ENCODE results near the gene LDLRAD3.

The LDLRAD3 gene

DNA sequence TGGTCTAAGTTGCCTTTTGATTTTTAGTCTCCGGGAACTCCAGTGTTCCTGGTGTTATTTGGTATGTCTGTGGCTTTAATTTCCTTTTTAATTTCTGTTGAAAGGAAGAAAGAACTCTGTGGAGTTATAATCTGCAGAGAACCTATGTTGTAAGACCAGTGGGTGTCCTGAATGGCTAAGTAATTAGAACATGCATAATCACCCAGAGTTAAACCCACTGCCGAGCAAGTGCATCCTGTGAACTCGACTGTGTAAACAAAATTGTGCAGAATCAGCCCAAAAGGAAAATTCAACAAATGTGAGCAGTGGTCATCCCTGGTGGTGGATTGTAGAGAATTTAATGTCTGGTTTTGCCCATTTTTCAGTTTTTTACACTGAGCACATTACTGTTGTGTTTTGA lies 182.8 kb downstream of the LDLRAD3 start:
- no peak for DNase-seq (ENCODE audit: low read depth in 2 of 2, low spot score in 1 of 2)

DNA sequence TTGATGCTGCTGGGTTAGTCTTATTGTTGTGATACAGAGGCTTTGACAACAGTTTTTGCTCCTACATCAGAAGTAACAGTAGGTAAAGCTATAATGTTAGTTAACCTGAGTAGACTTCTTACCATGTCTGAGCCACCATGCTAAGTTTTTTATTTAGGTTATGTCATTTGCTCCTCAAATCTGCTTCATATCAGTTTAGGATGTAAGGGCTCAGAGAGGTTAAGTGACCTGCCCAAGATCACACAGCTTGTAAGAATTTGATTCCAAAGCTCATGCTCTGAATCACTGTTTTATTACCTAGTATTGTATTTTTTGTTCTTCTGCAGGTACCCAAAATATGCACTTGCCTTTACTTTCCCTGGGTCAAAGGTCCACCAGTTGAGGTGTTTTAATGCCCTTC lies 183.7 kb downstream of the LDLRAD3 start:
- no peak for DNase-seq (ENCODE audit: low read depth in 2 of 2, low spot score in 1 of 2)

DNA sequence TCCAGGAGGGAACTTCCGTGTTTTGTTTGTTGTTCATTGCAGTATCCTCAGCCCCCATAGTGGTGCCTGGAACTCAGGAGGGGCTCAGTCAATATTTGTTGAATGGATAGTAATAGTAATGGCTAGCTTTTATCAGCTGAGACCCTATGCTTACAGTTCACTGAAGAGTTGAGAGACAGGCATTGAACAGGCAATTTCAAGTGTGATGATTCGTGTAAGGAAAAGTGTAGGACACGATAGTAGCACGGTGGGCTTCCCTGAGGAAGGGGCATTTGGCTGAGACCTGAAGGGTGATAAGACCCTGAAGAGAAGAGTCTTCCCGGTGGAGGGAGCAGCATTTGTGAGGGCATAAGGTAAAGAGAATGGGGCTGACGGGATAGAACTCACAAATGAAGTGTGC lies 186.1 kb downstream of the LDLRAD3 start:
- DNase-seq (ENCODE audit: low read depth in 2 of 2, low spot score in 1 of 2): no peak

DNA sequence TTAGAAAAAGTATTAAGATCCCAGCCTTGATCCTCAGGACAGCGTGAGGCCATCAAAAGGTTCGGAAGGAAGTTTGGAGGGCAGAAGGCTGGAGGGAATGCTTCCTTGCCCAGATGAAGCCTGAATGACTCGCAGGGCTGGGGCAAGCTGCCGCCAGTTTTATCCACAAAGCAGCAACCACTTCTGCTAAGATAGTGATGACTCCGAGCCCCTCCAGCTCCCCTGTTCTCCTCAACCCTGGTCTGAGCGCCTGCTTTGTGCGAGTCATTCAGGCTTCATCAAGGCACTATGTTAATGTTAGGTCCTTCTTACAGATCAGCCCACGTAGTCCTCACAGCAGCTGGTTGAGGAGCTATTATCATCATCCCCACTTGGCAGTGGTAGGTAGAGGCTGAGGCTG lies 186.5 kb downstream of the LDLRAD3 start:
- no peak for DNase-seq (ENCODE audit: low read depth in 2 of 2, low spot score in 1 of 2)

DNA sequence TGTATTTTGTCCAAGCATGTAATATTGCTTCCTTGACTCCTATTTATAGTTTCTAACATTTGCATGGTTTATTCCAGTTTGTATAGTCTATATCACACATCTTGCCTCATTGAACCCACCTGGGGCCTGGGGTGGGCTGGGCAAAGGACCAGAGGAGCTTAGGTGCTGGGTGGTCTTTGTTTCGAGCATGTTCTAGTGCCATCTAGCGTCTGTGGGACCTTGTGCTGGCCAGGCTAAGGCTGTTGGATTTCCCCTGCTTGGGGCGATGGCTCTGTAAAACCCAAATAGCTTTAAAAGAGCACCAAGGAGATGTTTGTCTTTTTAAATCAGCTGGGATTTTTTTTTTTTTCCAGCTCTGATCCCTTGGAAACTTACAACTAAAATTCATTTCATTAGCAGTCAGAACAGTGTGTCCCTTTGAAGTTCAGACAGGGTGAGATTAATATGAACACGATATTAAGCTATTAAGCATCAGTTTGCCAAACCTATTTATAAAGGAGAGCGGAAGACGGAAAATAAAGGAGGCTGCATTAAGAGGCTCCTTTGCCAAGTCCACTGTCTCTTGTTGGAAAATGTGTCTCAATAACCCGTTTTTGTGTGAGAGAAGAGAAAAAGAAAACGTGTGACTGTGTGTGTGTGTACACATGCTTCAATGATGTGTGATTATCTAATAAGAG lies 188.0 kb downstream of the LDLRAD3 start:
- no peak for DNase-seq (ENCODE audit: low read depth in 2 of 2, low spot score in 1 of 2)

DNA sequence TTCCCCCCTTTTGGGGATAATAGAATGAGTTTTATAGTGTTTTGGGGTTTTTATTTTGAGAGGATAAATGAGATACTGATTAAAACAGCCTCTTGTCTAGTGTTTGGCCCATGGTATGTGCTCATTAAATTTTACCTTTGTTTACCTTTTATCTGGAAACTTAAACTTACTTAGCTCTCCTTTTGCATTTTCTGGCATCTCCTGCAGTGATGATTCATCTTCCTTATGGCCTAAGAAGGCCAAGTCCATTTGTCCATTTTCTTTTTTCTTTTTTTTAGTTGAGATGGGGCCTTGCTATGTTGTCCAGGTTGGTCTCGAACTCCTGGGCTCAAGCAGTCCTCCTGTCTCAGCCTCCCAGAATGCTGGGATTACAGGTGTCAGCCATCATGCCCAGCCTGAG lies 189.1 kb downstream of the LDLRAD3 start:
- no peak for DNase-seq (ENCODE audit: low read depth in 2 of 2, low spot score in 1 of 2)

DNA sequence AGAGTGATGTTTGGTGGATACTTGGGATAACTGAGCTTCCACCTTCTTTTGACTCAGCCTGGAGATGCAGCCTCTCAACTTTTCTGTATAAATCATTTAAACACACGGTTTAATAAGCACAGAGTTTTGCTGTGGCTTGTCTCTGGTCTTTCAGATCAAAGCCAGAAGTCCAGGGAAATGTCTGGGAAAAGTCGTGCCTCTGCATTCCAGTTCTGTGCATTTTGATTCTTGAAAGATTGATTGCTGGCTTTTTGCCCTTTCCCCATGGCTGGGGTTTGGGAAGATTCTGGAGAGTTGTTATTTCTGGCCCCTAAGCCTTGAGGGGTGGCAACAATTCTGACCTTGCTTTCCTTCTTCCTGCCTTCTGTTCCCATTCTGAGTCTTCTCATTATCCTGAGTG lies 191.2 kb downstream of the LDLRAD3 start:
- DNase-seq (ENCODE audit: low read depth in 2 of 2, low spot score in 1 of 2): no peak

DNA sequence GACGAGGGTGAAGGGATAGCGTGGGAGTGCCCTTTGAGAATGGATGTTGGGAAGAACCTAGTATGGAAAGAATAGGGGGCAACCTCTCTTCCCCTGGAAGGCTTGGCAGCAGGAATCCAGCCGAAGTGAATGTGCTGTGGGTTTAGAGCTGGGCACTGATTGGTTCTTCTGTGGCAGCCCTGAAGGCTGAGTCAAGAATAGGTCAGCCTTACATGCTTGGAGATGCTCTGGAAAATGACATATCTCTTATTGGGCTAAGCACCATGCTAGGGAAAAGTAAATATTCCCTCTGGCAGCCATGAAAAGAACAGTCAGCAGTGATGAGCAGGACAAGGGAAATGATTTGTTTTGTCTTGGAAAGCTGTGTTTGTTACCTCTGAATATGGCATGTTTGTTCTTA lies 195.9 kb downstream of the LDLRAD3 start:
- DNase-seq (ENCODE audit: low read depth in 2 of 2, low spot score in 1 of 2): no peak

DNA sequence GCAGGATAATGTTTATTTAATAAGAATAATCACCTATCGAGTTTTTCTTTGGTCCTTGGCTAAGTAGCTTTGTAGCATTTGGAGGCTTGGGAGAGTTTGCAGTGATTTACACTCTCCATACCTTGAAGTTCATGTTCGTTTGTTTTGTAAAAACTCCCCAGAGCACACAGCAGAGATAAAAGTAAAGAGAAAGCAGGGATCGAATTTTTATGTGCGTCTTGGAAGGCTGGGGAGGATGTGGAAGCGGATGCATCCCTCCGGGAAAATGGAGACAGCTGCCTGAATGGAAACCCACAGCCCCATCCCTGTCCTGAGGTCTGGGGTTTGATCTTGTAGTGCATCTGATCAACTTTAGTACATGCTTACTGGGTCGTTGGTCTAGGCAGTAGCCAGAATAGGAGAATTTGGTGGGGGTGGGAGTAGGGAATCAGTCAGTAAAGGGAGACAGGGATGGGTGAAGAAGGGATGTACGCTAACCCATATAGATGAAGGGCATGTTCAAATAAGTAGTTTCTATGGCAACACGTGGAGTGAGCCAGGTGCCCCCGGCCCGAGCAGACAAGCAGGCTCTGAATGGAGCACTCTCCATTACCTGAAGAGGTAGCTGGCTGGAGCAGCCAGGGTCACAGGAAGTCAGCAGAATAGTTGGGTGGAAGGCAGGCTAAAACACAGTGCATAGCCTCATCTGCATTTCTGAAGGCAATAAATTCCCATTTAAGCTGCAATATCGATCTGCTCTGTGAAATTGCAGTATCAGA lies 197.5 kb downstream of the LDLRAD3 start:
- no peak for DNase-seq (ENCODE audit: low read depth in 2 of 2, low spot score in 1 of 2)

DNA sequence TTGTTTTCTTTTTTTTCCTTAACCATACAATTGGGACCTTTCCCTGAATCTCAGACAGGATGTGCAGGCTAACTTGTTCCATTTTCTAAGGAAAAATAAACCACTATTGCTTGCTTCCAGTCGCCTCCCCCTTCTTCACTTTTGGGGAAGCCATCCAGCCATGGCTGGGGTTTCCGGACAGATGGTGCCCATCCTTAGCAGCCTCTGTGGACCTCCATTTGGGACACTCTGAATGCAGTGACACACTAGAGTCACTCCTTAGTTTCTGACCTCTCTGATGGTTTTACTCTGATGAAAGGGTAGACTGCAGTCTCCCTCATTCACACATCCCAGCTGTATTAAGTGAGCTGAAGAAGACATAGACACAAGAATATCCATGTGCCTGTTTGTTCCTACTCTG lies 198.1 kb downstream of the LDLRAD3 start:
- DNase-seq (ENCODE audit: low read depth in 2 of 2, low spot score in 1 of 2): no peak

DNA sequence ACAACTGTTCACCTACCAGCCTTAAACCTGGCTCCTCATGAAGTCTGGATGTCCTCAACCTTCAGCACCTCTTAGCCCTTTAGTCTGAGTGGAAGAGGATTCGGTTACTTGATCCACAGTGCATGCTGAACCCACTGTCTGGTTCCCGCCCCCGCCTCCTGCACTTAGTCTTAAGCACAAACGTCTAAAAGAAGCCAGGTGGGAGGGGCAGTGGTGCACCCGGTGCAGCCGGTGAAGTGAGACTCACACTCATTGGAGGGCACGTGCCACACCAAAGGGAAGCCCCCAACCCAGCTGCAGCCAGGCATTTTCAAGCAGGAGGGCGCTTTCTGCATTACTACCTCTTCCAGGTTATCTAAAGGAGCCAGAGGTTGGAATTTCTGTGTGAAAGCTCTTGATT lies 198.6 kb downstream of the LDLRAD3 start:
- DNase-seq (ENCODE audit: low read depth in 2 of 2, low spot score in 1 of 2): no peak

DNA sequence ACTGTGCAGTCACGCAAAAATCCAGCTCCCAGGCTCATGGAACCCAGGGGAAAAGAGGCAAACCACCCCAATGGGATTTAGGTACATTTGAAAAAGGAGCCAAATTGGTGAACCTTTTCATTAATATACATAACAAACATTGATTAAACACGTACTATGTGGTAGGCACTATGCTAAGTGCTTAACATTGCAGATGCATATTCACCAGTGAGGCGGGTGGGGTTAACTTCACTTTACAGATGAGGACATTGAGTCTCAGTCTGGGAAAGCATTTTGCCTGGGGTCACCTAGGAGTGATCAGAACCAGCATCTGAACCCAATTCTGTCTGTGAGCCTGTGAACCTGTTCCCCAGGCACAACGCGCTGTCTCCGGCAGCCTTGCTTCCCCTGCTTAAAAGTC lies 199.0 kb downstream of the LDLRAD3 start:
- no peak for DNase-seq (ENCODE audit: low read depth in 2 of 2, low spot score in 1 of 2)

DNA sequence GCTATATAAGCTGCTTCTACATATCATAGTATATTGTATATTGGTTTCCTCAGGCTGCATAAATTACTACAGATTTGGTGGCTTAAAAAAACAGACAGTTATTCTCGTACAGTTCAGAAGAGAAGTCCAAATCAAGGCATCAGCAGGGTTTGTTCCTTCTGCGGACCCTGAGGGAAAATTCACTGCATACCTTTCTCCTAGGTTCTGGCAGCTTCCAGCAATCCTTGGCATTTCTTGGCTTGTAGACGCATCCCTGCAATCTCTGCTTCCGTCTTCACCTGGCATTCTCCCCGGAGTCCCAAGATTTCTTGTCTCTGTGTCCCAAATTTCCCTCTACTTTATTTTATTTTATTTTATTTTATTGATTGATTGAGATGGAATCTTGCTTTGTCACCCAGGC lies 202.6 kb downstream of the LDLRAD3 start:
- DNase-seq (ENCODE audit: low read depth in 2 of 2, low spot score in 1 of 2): no peak

DNA sequence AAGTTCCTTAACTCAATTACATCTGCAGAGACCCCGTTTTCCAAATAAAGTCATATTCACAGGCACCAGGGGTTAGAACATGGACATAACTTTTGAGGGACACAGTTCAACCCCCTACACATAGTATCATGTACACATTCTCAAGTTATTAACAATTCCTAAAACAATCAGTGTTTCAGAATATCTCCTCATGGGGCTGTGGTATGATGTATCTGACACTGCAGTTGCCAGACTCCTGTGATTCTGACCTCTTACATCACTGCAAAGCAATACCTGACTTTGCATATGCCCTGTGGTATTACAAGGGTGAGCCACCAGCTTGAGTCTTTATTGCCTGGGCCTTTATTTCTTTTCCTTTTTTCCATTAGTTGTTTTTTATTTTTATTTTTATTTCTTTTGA lies 203.6 kb downstream of the LDLRAD3 start:
- DNase-seq (ENCODE audit: low read depth in 2 of 2, low spot score in 1 of 2): no peak

DNA sequence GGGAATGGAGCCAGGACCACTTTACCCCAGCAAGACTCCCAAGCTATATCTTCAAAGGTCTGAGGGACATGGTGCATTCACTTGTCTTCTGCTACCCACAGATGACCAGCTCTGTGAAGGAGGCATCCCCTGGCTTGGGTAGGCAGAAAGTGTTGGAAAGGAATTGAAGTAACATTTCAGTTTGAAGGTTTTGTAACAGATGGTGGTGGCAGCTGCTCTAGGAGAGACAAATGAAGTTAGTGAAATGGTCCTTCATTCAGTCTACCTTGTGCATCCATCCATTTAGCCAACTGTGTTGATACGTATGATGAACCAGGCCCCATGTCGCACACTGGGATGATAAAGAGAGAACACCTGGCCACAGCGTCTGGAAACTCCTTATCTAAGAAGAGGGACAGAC lies 204.8 kb downstream of the LDLRAD3 start:
- no peak for DNase-seq (ENCODE audit: low read depth in 2 of 2, low spot score in 1 of 2)

DNA sequence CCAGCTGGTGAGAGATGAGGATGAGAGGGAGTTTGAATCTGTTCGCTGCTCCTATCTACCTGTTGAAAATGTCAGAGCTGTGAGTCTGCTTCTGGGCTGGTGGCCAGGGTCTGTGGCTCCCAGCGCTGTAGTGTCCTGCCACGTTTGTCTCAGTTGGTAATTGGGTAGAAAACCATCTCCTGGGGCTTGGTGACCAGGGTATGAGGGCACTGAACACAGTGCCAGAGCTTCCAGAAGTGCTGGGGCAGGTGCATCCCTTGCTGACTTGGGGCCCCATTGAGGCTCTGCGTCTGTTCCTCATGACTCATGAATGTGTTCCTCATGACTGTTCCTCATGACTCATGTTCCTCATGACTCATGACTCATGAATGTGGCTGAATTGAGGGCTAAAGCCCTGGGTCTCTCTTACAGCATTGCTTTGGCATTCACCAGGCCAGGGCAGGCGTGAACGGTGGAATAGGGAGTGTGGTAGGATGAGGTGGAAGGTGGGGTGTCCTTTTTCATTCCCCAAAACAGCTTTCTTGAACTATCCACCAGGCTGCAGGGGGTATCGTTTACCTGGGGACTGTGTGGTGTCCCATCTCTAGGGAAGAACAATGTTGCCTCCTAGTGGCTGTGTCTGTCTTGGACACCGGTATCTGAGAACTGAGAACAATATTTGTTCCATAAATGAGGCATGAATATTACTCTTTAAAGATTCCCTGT lies 205.8 kb downstream of the LDLRAD3 start:
- DNase-seq (ENCODE audit: low read depth in 2 of 2, low spot score in 1 of 2): peak in 1 of 2 donors; percentile 2

DNA sequence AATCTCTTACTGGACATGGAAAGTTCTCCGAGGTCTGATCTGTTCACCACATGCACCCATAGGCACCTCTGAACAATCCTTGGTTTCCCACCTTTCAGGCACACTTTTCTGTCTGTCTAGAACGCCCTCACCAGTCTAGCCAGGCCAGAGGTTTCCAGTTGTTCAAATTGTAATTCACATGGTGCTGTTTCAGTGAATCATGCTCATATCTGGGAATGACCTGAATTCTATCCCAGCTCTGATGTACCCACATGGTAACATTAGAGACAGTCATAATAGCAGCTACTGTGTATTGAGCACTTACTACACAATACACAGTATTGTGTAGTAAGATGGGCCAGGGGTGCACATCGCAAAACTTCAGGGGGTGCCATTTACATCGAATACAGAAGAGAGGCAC lies 207.1 kb downstream of the LDLRAD3 start:
- DNase-seq (ENCODE audit: low read depth in 2 of 2, low spot score in 1 of 2): no peak

DNA sequence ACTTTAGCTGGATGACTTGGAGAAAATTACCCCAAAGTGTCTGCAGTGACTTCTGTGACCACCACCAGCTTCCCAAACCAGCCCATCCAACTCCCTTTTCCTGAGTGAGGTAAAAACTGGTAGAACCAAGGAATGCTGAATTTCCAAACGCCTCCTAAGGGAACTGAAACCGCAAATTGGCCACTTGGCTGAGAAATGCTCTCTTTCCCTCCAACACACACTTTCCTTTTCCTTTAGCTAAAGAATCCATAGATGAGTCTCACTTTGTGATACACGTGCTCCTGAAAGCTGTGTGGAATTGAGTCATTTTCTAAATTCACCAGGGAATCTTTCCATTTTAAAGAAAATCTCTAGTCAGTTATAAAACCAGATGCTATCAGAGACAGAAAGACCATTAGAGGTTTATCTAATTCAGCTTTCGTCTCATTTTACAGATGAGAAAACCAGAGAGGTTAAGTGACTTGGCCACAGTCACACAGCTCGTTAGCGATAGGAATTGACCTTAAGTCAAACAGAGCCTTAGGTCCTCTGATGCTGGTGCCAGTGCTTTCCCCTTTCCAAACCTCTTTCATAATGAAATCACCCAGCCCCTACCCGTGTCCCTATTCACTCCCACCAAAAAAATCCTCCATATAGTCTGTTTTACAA lies 208.2 kb downstream of the LDLRAD3 start:
- no peak for DNase-seq (ENCODE audit: low read depth in 2 of 2, low spot score in 1 of 2)

DNA sequence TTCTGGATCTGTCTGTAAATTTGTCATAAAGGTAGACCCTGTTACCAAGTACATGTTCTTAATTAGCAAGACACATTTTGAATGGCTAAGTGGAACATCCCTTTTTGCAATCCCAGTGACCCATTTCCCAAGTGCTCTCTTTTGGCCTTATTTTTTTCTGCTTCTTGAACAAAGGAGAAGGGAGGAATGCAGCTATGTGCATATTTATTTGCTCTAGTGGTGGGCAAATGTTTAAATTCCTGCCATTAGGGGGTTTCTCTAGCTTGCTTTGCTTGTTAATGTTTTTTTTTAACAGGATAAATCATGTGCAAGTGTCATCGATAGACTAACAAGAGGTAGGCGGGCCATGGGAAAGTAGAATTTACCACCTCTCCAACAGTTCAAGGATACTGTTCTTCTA lies 209.7 kb downstream of the LDLRAD3 start:
- DNase-seq (ENCODE audit: low read depth in 2 of 2, low spot score in 1 of 2): no peak

DNA sequence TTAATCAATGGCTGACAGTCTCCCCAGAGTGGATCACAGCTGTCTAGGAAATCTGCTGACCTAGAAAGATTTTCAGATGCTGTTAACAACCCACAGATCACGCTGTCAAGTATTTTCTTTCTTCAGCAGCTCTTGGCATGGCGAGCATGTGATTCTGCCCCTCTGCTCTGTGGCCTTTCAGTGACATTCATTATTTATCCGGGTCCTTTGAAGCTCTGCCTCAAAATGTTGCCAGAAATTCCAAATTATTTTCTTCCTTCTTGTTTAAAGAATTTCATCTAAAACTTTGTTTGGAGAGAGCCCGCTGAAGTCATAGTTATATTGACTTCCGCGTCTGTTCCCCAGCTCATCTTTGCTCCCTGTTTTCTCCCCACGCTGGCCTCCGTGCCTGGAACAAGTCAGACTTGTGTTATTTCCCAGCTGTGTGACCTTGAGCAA lies 211.3 kb downstream of the LDLRAD3 start:
- DNase-seq (ENCODE audit: low read depth in 2 of 2, low spot score in 1 of 2): no peak

DNA sequence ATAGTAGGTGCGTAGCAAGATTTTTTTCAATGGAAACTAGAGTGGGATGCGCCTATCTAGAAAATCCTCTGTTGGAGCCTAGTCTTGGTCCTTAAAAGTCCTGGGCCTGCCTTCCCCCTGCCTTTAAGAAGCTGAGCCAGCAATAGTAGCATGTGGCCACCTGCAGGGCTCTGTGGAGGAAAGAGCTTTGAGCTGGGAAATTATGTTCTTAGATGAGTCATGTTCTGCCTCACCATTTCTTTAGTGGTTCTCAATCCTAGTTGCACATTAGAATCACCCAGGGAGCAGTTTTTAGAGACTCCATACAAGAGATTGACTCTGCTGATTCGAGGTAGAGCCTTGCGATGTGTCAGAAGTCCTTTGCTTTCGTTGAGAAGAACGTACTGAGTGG lies 211.9 kb downstream of the LDLRAD3 start:
- no peak for DNase-seq (ENCODE audit: low read depth in 2 of 2, low spot score in 1 of 2)
